ENCODE data around the gene C21orf58.

DNA sequence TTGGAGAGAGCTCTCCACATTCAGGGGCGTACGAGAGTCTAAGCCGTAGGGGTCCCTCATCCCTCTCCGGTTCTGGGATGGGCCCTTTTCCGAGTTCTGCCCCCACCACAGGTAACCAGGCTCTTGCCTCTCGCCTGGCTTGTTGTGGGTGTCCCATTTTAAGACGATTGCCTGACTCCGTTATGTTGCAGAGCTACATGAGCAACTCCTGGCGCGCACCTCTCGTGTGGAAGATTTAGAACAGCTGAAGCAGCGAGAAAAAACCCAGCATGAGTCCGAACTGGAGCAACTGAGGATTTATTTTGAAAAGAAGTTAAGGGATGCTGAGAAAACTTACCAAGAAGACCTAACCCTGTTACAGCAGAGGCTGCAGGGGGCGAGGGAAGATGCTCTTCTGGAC, 29.2 kb upstream of the C21orf58 start:
- TF ChIP-seq, protein P1, sequence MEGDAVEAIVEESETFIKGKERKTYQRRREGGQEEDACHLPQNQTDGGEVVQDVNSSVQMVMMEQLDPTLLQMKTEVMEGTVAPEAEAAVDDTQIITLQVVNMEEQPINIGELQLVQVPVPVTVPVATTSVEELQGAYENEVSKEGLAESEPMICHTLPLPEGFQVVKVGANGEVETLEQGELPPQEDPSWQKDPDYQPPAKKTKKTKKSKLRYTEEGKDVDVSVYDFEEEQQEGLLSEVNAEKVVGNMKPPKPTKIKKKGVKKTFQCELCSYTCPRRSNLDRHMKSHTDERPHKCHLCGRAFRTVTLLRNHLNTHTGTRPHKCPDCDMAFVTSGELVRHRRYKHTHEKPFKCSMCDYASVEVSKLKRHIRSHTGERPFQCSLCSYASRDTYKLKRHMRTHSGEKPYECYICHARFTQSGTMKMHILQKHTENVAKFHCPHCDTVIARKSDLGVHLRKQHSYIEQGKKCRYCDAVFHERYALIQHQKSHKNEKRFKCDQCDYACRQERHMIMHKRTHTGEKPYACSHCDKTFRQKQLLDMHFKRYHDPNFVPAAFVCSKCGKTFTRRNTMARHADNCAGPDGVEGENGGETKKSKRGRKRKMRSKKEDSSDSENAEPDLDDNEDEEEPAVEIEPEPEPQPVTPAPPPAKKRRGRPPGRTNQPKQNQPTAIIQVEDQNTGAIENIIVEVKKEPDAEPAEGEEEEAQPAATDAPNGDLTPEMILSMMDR (IDR thresholded peaks at IDR 0.05) = no peak
- TF ChIP-seq POLR2A (IDR thresholded peaks at IDR 0.05) = no peak
